Heart right ventricle (tissue), 16 donors: ENCODE data around the gene TSPAN7. TPM values are rescaled to one million over a fixed set of nuclear protein-coding genes. Genes with fewer than 3 reads are reported as not detected.

Experiments used
- ATAC-seq, 8 donors: fragments of 200-7000 bp; cut with Tn5 transposase; one replicate each; pipeline ENCODE4 v1.9.1; 2020; ENCODE audit warnings: mild to moderate bottlenecking in 8 of 8, moderate library complexity in 8 of 8, moderate number of reproducible peaks in 1 of 8
- DNase-seq, 2 donors: peaks; one replicate each; pipeline ENCODE4 v3.0.0-alpha.2; 2020
- H3K27ac ChIP-seq, 10 donors: fragments of 200-600 bp; sonication (generic) in 2 of 10; one replicate each; pipeline versions ENCODE4 v1.5.0 to v1.8.0; 2020 to 2022; ENCODE audit warnings: mild to moderate bottlenecking in 3 of 10
- H3K27me3 ChIP-seq, 7 donors: fragments of 200-600 bp; one replicate each; pipeline ENCODE4 v1.8.0; 2021 to 2022; ENCODE audit warnings: mild to moderate bottlenecking in 2 of 7
- H3K36me3 ChIP-seq, 9 donors: fragments of 200-600 bp; sonication (generic) in 1 of 9; one replicate each; pipeline versions ENCODE4 v1.5.0 to v1.8.0; 2020 to 2022; ENCODE audit warnings: mild to moderate bottlenecking in 2 of 9
- H3K4me1 ChIP-seq, 9 donors: fragments of 200-600 bp; sonication (generic) in 1 of 9; one replicate each; pipeline versions ENCODE4 v1.5.0 to v1.8.0; 2020 to 2022; ENCODE audit warnings: mild to moderate bottlenecking in 4 of 9
- H3K4me3 ChIP-seq, 10 donors: fragments of 200-600 bp; sonication (generic) in 2 of 10; one replicate each; pipeline versions ENCODE4 v1.5.0 to v1.8.0; 2020 to 2022; ENCODE audit warnings: mild to moderate bottlenecking in 7 of 10, moderate library complexity in 2 of 10
- H3K9me3 ChIP-seq, 11 donors: fragments of 200-600 bp in 10 of 11; sonication (generic) in 2 of 11; one replicate each; pipeline versions ENCODE4 v1.5.0 to v1.8.0; 2013 to 2022; ENCODE audit warnings: mild to moderate bottlenecking in 2 of 11, control low read depth in 1 of 11, moderate library complexity in 1 of 11
- CTCF ChIP-seq, 9 donors: fragments of 200-600 bp; sonication (generic) in 2 of 9; IDR thresholded peaks; one replicate each; pipeline versions ENCODE4 v1.5.0 to v1.8.0; 2021 to 2022; ENCODE audit warnings: antibody characterized with exemption in 9 of 9, mild to moderate bottlenecking in 5 of 9, moderate library complexity in 1 of 9
- WGBS, 2 donors: extraction: QIAGEN DNeasy Blood & Tissue Kit; methylation state at CpG; one replicate each; pipeline ENCODE4 v1.1.7; 2013; ENCODE audit warnings: inconsistent platforms in 1 of 2; 5-methylcytosine and 5-hydroxymethylcytosine counted together
- intact Hi-C, 10 donors: fragments of 100-400 bp; cut with DNase I; formaldehyde crosslinking; loops; one replicate each; pipeline versions ENCODE4 v1.11.1 to v1.14.2; 2022
- polyA plus RNA-seq, 2 donors: library from polyadenylated mRNA; stranded (reverse); fragments of 200-250 nt; gene quantifications; one replicate each; pipeline ENCODE4 v1.2.3, GENCODE V29; 2013
- total RNA-seq, 10 donors: library from RNA; stranded (reverse); fragmentation: NEBNext Ultra II Directional in 3 of 10; extraction: Animal tissue kit (Norgen Biotek cat#: 25700) in 3 of 10; gene quantifications; one replicate each; pipeline versions ENCODE4 v1.2.1 to v1.2.4, GENCODE V29; 2021 to 2023
- donor health status: Arrhythmogenic right ventricular cardiomyopathy.
- donor health status: ischemic (EF 13 %, LVEDD 7.1; RV severe dilation, severe dysfunction).
- donor health status: healthy with polysubstance abuse.
- donor health status: DM: no; HTN: yes; CAD: no.
- donor health status: DM: no; HTN: no; CAD: no.
- donor health status: ischemic (EF 25% LVEDD 6.9; RV normal size, moderate dysfunction).
- donor health status: ischemic (EF 25% LVEDD 5.7; RV mildly dilated, moderate dysfunction).
- donor health status: healthy.
- donor health status: DM: yes; HTN: yes; CAD: no.
- donor health status: Ischemic cardiomyopathy.
- donor health status: ischemic (EF 35%, LVEDD 5.7; RV mildly dilated, moderate dysfunction).
- donor health status: nonischemic (EF 11% LVEDD 7.7; RV severe dilation, severe dysfunction).
- donor health status: DM: yes; HTN: yes; CAD: no.
- donor health status: PGD.
- donor health status: ischemic (EF 29% LVEDD 5.4; RV normal size, mild dysfunction).
- donor health status: nonischemic (EF 23%, LVEDD 6.1; RV moderate dilation, normal function).

The TSPAN7 gene
- total and polyA plus RNA-seq, 12 donors = 11.1 to 49.3 (median 21.0) TPM

- DNase-seq = no peak
- intact Hi-C loops = no loop called here
- H3K36me3 ChIP-seq = peaks cover 0 to 4% (median 0%) of the 10 kb centered on the region in 9 donors
- ATAC-seq = no peak
- no peak overlapping the region for H3K27ac ChIP-seq
- no peaks in the 10 kb centered on the region for H3K9me3 ChIP-seq
- no peak overlapping the region for H3K4me3 ChIP-seq
- peaks cover 0 to 48% (median 0%) of the 10 kb centered on the region in 7 donors for H3K27me3 ChIP-seq
- 88 to 90% methylated on average over 2 of the region's 2 CpGs for WGBS, 2 donors
- no peaks in the 10 kb centered on the region for H3K4me1 ChIP-seq
- no peak for TF ChIP-seq CTCF (IDR thresholded peaks at IDR 0.05)
Measured at GRCh38 chrX:38678821-38679220, 117.5 kb downstream of the TSPAN7 start.

GRCh38 chrX:38679695-38680094 lies 118.4 kb downstream of the TSPAN7 start:
- H3K4me1 ChIP-seq = no peaks in the 10 kb centered on the region
- 89 to 92% methylated on average over 2 of the region's 2 CpGs for WGBS, 2 donors
- DNase-seq = no peak
- H3K27ac ChIP-seq = no peak overlapping the region
- no peaks in the 10 kb centered on the region for H3K9me3 ChIP-seq
- H3K27me3 ChIP-seq = peaks cover 0 to 40% (median 0%) of the 10 kb centered on the region in 7 donors
- TF ChIP-seq CTCF (IDR thresholded peaks at IDR 0.05) = no peak
- peaks cover 0 to 5% (median 0%) of the 10 kb centered on the region in 9 donors for H3K36me3 ChIP-seq
- intact Hi-C loops = no loop called here
- no peak overlapping the region for H3K4me3 ChIP-seq
- no peak for ATAC-seq

- H3K27ac ChIP-seq = no peak overlapping the region
- WGBS, 2 donors = 77 to 78% methylated on average over 2 of the region's 2 CpGs
- no peak overlapping the region for H3K4me3 ChIP-seq
- DNase-seq (no peak), ATAC-seq (no peak)
- intact Hi-C loops = no loop called here
- peaks cover 0 to 40% (median 0%) of the 10 kb centered on the region in 7 donors for H3K27me3 ChIP-seq
- H3K4me1 ChIP-seq = no peaks in the 10 kb centered on the region
- no peaks in the 10 kb centered on the region for H3K9me3 ChIP-seq
- no peak for TF ChIP-seq CTCF (IDR thresholded peaks at IDR 0.05)
- peaks cover 0 to 2% (median 0%) of the 10 kb centered on the region in 9 donors for H3K36me3 ChIP-seq
Measured at GRCh38 chrX:38682095-38682494, 120.8 kb downstream of the TSPAN7 start.

- Histone ChIP-seq H3K27me3 (peaks cover 0 to 42% (median 0%) of the 10 kb centered on the region in 7 donors), H3K4me1 (no peaks in the 10 kb centered on the region), H3K36me3 (no peaks in the 10 kb centered on the region), H3K4me3 (no peak overlapping the region), H3K9me3 (no peaks in the 10 kb centered on the region), H3K27ac (no peak overlapping the region)
- no peak for TF ChIP-seq CTCF (IDR thresholded peaks at IDR 0.05)
- ATAC-seq (no peak), DNase-seq (no peak)
- intact Hi-C loops = no loop called here
Measured at GRCh38 chrX:38692961-38693360, 131.6 kb downstream of the TSPAN7 start.
